K562 (cell line): ENCODE data around the gene MED15. TPM values are rescaled to one million over a fixed set of nuclear protein-coding genes. Genes with fewer than 3 reads are reported as not detected.
A peak's percentile ranks its signal among the peaks of the same experiment; 100 is the strongest.

Source experiments
- ASH1L ChIP-seq: fragments of 450-650 bp; IDR thresholded peaks from 2 replicates; pipeline ENCODE4 v1.6.1; 2018; ENCODE audit warnings: borderline replicate concordance, mild to moderate bottlenecking, low read depth; ENCODE audit not compliant: partially characterized antibody
- BDP1 ChIP-seq: IDR thresholded peaks from 3 replicates; pipeline ENCODE4 v1.6.1; 2011; ENCODE audit not compliant: insufficient read length, insufficient read depth
- BMI1 ChIP-seq: fragments of 150-350 bp; IDR thresholded peaks from 2 replicates; pipeline ENCODE4 v1.6.1; 2014; ENCODE audit warnings: low read length
- CEBPB ChIP-seq: fragments of 450-650 bp; IDR thresholded peaks from 2 replicates; pipeline ENCODE4 v1.6.1; 2016; ENCODE audit warnings: missing genetic modification characterization, missing compliant biosample characterization
- DACH1 ChIP-seq: fragments of 450-650 bp; IDR thresholded peaks from 2 replicates; pipeline ENCODE4 v1.6.1; 2018; ENCODE audit not compliant: partially characterized antibody
- ELF2 ChIP-seq: fragments of 250-450 bp; sonication (Bioruptor Pico); IDR thresholded peaks from 2 replicates; pipeline ENCODE4 v1.5.0; 2021; ENCODE audit warnings: mild to moderate bottlenecking
- FOS ChIP-seq: IDR thresholded peaks from 3 replicates; pipeline ENCODE4 v1.6.1; 2011; ENCODE audit not compliant: insufficient read length; ENCODE audit errors: extremely low read depth
- GATAD2A ChIP-seq: fragments of 450-650 bp; IDR thresholded peaks from 2 replicates; pipeline ENCODE4 v1.6.1; 2017
- GATAD2B ChIP-seq: fragments of 450-650 bp; IDR thresholded peaks from 2 replicates; pipeline ENCODE4 v1.6.1; 2017; ENCODE audit warnings: mild to moderate bottlenecking, borderline replicate concordance
- IRF2 ChIP-seq: sonication (generic); formaldehyde crosslinking; IDR thresholded peaks from 2 replicates; pipeline ENCODE4 v1.8.1; 2022; ENCODE audit warnings: mild to moderate bottlenecking, missing genetic modification reagents
- KDM5B ChIP-seq: fragments of 200-600 bp; sonication (generic); IDR thresholded peaks from 2 replicates; pipeline ENCODE4 v1.6.1; 2012; ENCODE audit warnings: low read depth, mild to moderate bottlenecking, moderate library complexity, low read length, control low read depth, inconsistent platforms; ENCODE audit not compliant: insufficient replicate concordance
- NR3C1 ChIP-seq: sonication (generic); formaldehyde crosslinking; IDR thresholded peaks from 2 replicates; pipeline ENCODE4 v1.8.1; 2022; ENCODE audit warnings: missing genetic modification reagents
- PHB ChIP-seq: fragments of 250-450 bp; sonication (Bioruptor Pico); IDR thresholded peaks from 2 replicates; pipeline ENCODE4 v1.5.0; 2021
- PPARD ChIP-seq: fragments of 250-450 bp; sonication (Bioruptor Pico); IDR thresholded peaks from 2 replicates; pipeline ENCODE4 v1.8.0; 2022; ENCODE audit warnings: inconsistent platforms, mild to moderate bottlenecking, moderate library complexity
- PREB ChIP-seq: sonication (generic); formaldehyde crosslinking; IDR thresholded peaks from 2 replicates; pipeline ENCODE4 v1.8.1; 2023; ENCODE audit warnings: mild to moderate bottlenecking, missing genetic modification reagents
- RBBP5 ChIP-seq: fragments of 200-600 bp; sonication (generic); IDR thresholded peaks from 2 replicates; pipeline ENCODE4 v1.6.1; 2012; ENCODE audit warnings: borderline replicate concordance, mild to moderate bottlenecking, low read length, control low read depth, inconsistent platforms; ENCODE audit not compliant: insufficient read depth, poor library complexity, severe bottlenecking
- SIN3A ChIP-seq, 2 experiments: fragments of 150-350 bp in 1 of 2; IDR thresholded peaks; 2 replicates each; pipeline ENCODE4 v1.6.1; 2011 to 2016; ENCODE audit warnings: borderline replicate concordance in 2 of 2, low read depth in 2 of 2, low read length in 2 of 2, mild to moderate bottlenecking in 2 of 2, moderate library complexity in 2 of 2; ENCODE audit not compliant: control insufficient read depth in 1 of 2
- SUPT5H ChIP-seq: fragments of 450-650 bp; IDR thresholded peaks from 2 replicates; pipeline ENCODE4 v1.6.1; 2016
- TCF15 ChIP-seq: fragments of 250-450 bp; sonication (Bioruptor Pico); IDR thresholded peaks from 2 replicates; pipeline ENCODE4 v1.8.0; 2022; ENCODE audit warnings: moderate library complexity, mild to moderate bottlenecking, inconsistent platforms
- THAP12 ChIP-seq: fragments of 250-450 bp; sonication (Bioruptor Pico); IDR thresholded peaks from 2 replicates; pipeline ENCODE4 v1.9.0; 2021; ENCODE audit warnings: mild to moderate bottlenecking, inconsistent platforms
- ZBTB9 ChIP-seq: fragments of 450-650 bp; formaldehyde crosslinking; IDR thresholded peaks from 2 replicates; pipeline ENCODE4 v1.4.0; 2020; ENCODE audit warnings: mild to moderate bottlenecking, moderate library complexity
- ZNF134 ChIP-seq: fragments of 250-450 bp; sonication (Bioruptor Pico); conservative IDR thresholded peaks from 2 replicates; pipeline ENCODE4 v1.4.0; 2020
- ZNF212 ChIP-seq: fragments of 450-650 bp; formaldehyde crosslinking; IDR thresholded peaks from 2 replicates; pipeline ENCODE4 v1.4.0; 2020; ENCODE audit warnings: mild to moderate bottlenecking
- polyA plus RNA-seq, 8 experiments: library from polyadenylated mRNA; depleted of rRNA in 4 of 8; stranded (reverse) in 5 of 8; unstranded in 3 of 8; fragments of >200 nt; fragmentation: Nextera tagmentation in 2 of 8; fragmentation: Illumina TruSeq in 1 of 8; extraction: Ambion mirVana in 2 of 8; extraction: Trizol in 1 of 8; gene quantifications; 2 replicates each; pipeline versions ENCODE4 v1.2.1 to v1.2.3, GENCODE V29; 2011 to 2014; ENCODE audit warnings: inconsistent platforms in 1 of 8, missing spikeins in 1 of 8
- total RNA-seq, 7 experiments: library from RNA; depleted of rRNA in 6 of 7; stranded (reverse); fragments of >200 nt in 6 of 7; fragmentation: Illumina TruSeq in 2 of 7; extraction: Trizol in 2 of 7; gene quantifications; 2 replicates each; pipeline versions ENCODE4 v1.2.1 to v1.2.3, GENCODE V29; 2011 to 2021; ENCODE audit warnings: low replicate concordance in 1 of 7

Gene MED15
- total and polyA plus RNA-seq, 9 of the 15 experiments (the other 6 are each of a cell fraction or from before 2014, with no cell fraction given): 4.0 to 271 (median 60.1) TPM

GRCh38 chr22:20615533-20616450 is 108.4 kb downstream of the MED15 start (continued):
- peak; percentile 21; the same call in 1 of the 2 replicates for TF ChIP-seq THAP12 (CRISPR knock-in tag)
- no peak for TF ChIP-seq FOS
- no peak for TF ChIP-seq NR3C1 (CRISPR knock-in tag)
- 0 out of 2 replicates have a peak, but pooled peaks have one; percentile 22 for TF ChIP-seq TCF15 (CRISPR knock-in tag)
- TF ChIP-seq PHB (CRISPR knock-in tag): peak; percentile 72; the same call in 1 of the 2 replicates
- no peak for TF ChIP-seq KDM5B
- 0 out of 2 replicates have a peak, but pooled peaks have one; percentile 10 for TF ChIP-seq ZBTB9 (CRISPR knock-in tag)
- peak; percentile 68; the same call in 1 of the 2 replicates for TF ChIP-seq BMI1
- TF ChIP-seq ASH1L: no peak
- no peak for TF ChIP-seq BDP1
- 0 out of 2 replicates have a peak, but pooled peaks have one; percentile 23 for TF ChIP-seq CEBPB (tag)
- TF ChIP-seq SIN3A (IDR thresholded peaks at IDR 0.05; ENCODE audit: borderline replicate concordance in 2 of 2, control insufficient read depth in 1 of 2, low read depth in 2 of 2, low read length in 2 of 2): 0 out of 4 replicates have a peak, but pooled peaks of 1 of the 2 experiments have one; percentile 15
- no peak for TF ChIP-seq DACH1
- peak; percentile 36; the same call in 1 of the 2 replicates for TF ChIP-seq PPARD
- TF ChIP-seq ELF2 (CRISPR knock-in tag): no peak
- TF ChIP-seq ZNF134 (CRISPR knock-in tag): no peak
- no peak for TF ChIP-seq IRF2 (CRISPR knock-in tag)
- TF ChIP-seq SUPT5H: no peak
- TF ChIP-seq PREB (CRISPR knock-in tag): no peak
- TF ChIP-seq GATAD2B: no peak
- TF ChIP-seq ZNF212 (CRISPR knock-in tag): no peak
- no peak for TF ChIP-seq GATAD2A
- peak; percentile 23 for TF ChIP-seq RBBP5
